GM12891 (cell line): ENCODE measurements around the gene HTRA3.

Source experiments
- PAX5 ChIP-seq: IDR thresholded peaks from 2 replicates; pipeline ENCODE4 v1.6.1; 2011; ENCODE audit warnings: low read length, moderate library complexity, mild to moderate bottlenecking; ENCODE audit not compliant: insufficient read depth, severe bottlenecking
- POLR2A ChIP-seq: IDR thresholded peaks from 2 replicates; pipeline ENCODE4 v1.6.1; 2011; ENCODE audit warnings: low read depth, low read length, control low read depth
- POLR2AphosphoS5 ChIP-seq: IDR thresholded peaks from 2 replicates; pipeline ENCODE4 v1.6.1; 2011; ENCODE audit warnings: low read depth, low read length, control low read depth
- POU2F2 ChIP-seq: IDR thresholded peaks from 2 replicates; pipeline ENCODE4 v1.6.1; 2011; ENCODE audit warnings: low read depth, mild to moderate bottlenecking, control low read depth, low read length, moderate library complexity
- SPI1 ChIP-seq: IDR thresholded peaks from 2 replicates; pipeline ENCODE4 v1.6.1; 2011; ENCODE audit warnings: low read depth, low read length, control low read depth
- TAF1 ChIP-seq: IDR thresholded peaks from 2 replicates; pipeline ENCODE4 v1.6.1; 2011; ENCODE audit warnings: low read depth, low read length, control low read depth

DNA sequence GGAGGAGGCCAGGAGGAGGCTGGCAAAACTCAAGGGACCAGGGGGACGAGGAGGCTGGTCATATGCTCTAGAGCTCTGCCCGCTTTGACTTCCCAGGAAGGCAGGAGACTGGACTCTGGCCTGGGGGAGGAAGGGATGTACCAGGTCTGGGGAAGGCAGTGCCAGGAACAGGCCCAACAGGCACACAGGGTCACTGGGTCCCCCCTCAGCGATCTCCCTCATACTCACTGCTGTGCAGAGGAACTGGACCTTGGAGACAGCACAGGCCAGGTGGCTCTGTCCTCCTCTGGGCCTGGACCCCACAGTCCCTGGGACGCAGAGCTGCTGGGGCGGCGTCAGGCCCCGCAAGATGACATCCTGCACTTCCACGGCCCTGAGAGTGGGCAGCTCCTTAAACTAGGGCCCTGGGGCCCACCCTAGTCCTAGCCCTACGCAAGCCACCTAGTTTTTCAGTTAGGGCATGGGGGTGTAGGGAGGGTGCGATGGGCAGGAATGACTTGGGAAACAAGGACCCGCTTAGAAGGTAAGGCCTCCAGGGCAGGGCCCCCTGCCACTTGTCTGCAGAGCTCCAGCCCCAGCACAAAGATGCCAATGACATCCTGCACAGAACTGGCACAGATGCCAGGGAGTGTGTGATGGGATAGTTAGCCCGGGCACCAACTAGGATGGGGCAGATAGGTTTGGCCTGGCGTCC lies 59.5 kb downstream of the HTRA3 start:
- no peak for TF ChIP-seq POLR2A
- TF ChIP-seq POLR2AphosphoS5 = no peak
- no peak for TF ChIP-seq TAF1
- TF ChIP-seq SPI1 = no peak
- no peak for TF ChIP-seq POU2F2
- no peak for TF ChIP-seq PAX5
